Endothelial cell of umbilical vein (primary cell): ENCODE measurements around the gene DNM2. TPM values are rescaled to one million over a fixed set of nuclear protein-coding genes. Genes with fewer than 3 reads are reported as not detected.

ENCODE experiments used
- BruUV-seq: library from RNA; stranded (reverse); fragments of 400-500 nt; replicated peaks from 2 replicates; lab custom pipeline; 2021; lab: Mats Ljungman, UMichigan
- CTCF ChIA-PET: fragments of 300-600, 350-600 bp; sonication (Branson Sonifier 250); formaldehyde crosslinking; loops from one replicate; lab custom pipeline; 2021; ENCODE audit warnings: antibody characterized with exemption, inconsistent platforms; lab: Charles Lee
- POLR2A ChIA-PET: fragments of 300-600, 350-600 bp; sonication (Branson Sonifier 250); formaldehyde crosslinking; loops from one replicate; lab custom pipeline; 2021; ENCODE audit warnings: antibody characterized with exemption, inconsistent platforms; lab: Charles Lee
- DNase-seq: peaks from one replicate; pipeline ENCODE4 v3.0.0-alpha.2; 2011; ENCODE audit warnings: low read depth, low spot score
- FAIRE-seq: peaks from 2 replicates; lab custom pipeline; 2011; peaks lifted over from hg19 to GRCh38; lab: Jason Lieb, UNC
- H2AFZ ChIP-seq: 2 replicates; pipeline ENCODE4 v1.6.0; 2012; ENCODE audit warnings: low read depth, low read length, control low read depth, inconsistent platforms
- H3K27ac ChIP-seq: 2 replicates; pipeline ENCODE4 v1.5.1; 2011; ENCODE audit warnings: low read depth, mild to moderate bottlenecking, control low read depth, low read length, moderate library complexity; ENCODE audit not compliant: insufficient read depth
- H3K27me3 ChIP-seq, 2 experiments: 2 replicates each; pipeline versions ENCODE4 v1.6.0 to v1.6.1; 2011; ENCODE audit warnings: low read length in 2 of 2, mixed read lengths in 1 of 2; ENCODE audit not compliant: control insufficient read depth in 2 of 2, insufficient read depth in 2 of 2
- H3K36me3 ChIP-seq, 2 experiments: 2 replicates in 1 of 2; 3 replicates in 1 of 2; pipeline ENCODE4 v1.5.1; 2011; ENCODE audit warnings: low read length in 2 of 2, mild to moderate bottlenecking in 1 of 2, moderate library complexity in 1 of 2; ENCODE audit not compliant: control insufficient read depth in 2 of 2, insufficient read depth in 2 of 2; ENCODE audit errors: extremely low read depth in 1 of 2
- H3K4me1 ChIP-seq: 3 replicates; pipeline ENCODE4 v1.5.1; 2011; ENCODE audit warnings: mild to moderate bottlenecking, low read length; ENCODE audit not compliant: control insufficient read depth, insufficient read depth; ENCODE audit errors: extremely low read depth
- H3K4me2 ChIP-seq: 2 replicates; pipeline ENCODE4 v1.6.1; 2011; ENCODE audit warnings: low read length, control low read depth, mixed read lengths; ENCODE audit not compliant: insufficient read depth
- H3K4me3 ChIP-seq, 3 experiments: fragments of 200-600 bp in 1 of 3; sonication (generic), shearing (Covaris generic) in 1 of 3; replicated peaks in 1 of 3; 2 replicates each; pipeline ENCODE4 v1.5.1; 2011 to 2016; ENCODE audit warnings: control low read depth in 3 of 3, low read length in 3 of 3, mild to moderate bottlenecking in 2 of 3, inconsistent platforms in 1 of 3, low read depth in 1 of 3, moderate library complexity in 1 of 3; ENCODE audit not compliant: insufficient read depth in 1 of 3
- H3K79me2 ChIP-seq: 2 replicates; pipeline ENCODE4 v1.6.0; 2012; ENCODE audit warnings: low read length, inconsistent platforms; ENCODE audit not compliant: control insufficient read depth, insufficient read depth
- H3K9ac ChIP-seq: replicated peaks from 2 replicates; pipeline ENCODE3; 2011; ENCODE audit warnings: low read length, control low read depth; ENCODE audit not compliant: insufficient read depth; ENCODE audit errors: extremely low read depth
- H3K9me1 ChIP-seq: replicated peaks from 3 replicates; pipeline ENCODE4 v1.6.0; 2011; ENCODE audit warnings: mild to moderate bottlenecking, low read length; ENCODE audit not compliant: control insufficient read depth, insufficient read depth; ENCODE audit errors: extremely low read depth
- H3K9me3 ChIP-seq: replicated peaks from 2 replicates; pipeline ENCODE4 v1.5.1; 2012; ENCODE audit warnings: low read length, inconsistent platforms; ENCODE audit not compliant: control insufficient read depth, insufficient read depth
- H4K20me1 ChIP-seq: replicated peaks from 2 replicates; pipeline ENCODE3; 2011; ENCODE audit warnings: mild to moderate bottlenecking, low read length; ENCODE audit not compliant: control insufficient read depth, insufficient read depth; ENCODE audit errors: extremely low read depth
- EZH2 ChIP-seq: IDR thresholded peaks from 2 replicates; pipeline ENCODE4 v1.6.1; 2012; ENCODE audit warnings: borderline replicate concordance, low read depth, mild to moderate bottlenecking, moderate library complexity, low read length, inconsistent platforms; ENCODE audit not compliant: severe bottlenecking
- FOS ChIP-seq: IDR thresholded peaks from 2 replicates; pipeline ENCODE4 v1.6.1; 2011; ENCODE audit warnings: mild to moderate bottlenecking, low read length, moderate library complexity, borderline replicate concordance; ENCODE audit not compliant: insufficient read depth
- GATA2 ChIP-seq: IDR thresholded peaks from 2 replicates; pipeline ENCODE4 v1.7.0; 2011; ENCODE audit warnings: low read depth, mild to moderate bottlenecking, moderate library complexity, mixed read lengths, low read length; ENCODE audit not compliant: insufficient read length, insufficient read depth
- JUN ChIP-seq: IDR thresholded peaks from 2 replicates; pipeline ENCODE4 v1.6.1; 2011; ENCODE audit warnings: borderline replicate concordance, low read depth; ENCODE audit not compliant: insufficient read length, insufficient read depth
- MAX ChIP-seq: IDR thresholded peaks from 2 replicates; pipeline ENCODE4 v1.6.1; 2011; ENCODE audit not compliant: insufficient read depth, insufficient read length
- MYC ChIP-seq: IDR thresholded peaks from one replicate; pipeline ENCODE4 v1.6.1; 2011; ENCODE audit warnings: mild to moderate bottlenecking, low read depth, low read length
- POLR2A ChIP-seq: IDR thresholded peaks from 2 replicates; pipeline ENCODE4 v1.6.1; 2012; ENCODE audit warnings: low read depth, mild to moderate bottlenecking, control low read depth, low read length
- POLR2AphosphoS5 ChIP-seq: IDR thresholded peaks from 2 replicates; pipeline ENCODE4 v1.6.1; 2012; ENCODE audit warnings: low read depth, mild to moderate bottlenecking, control low read depth, low read length, moderate library complexity; ENCODE audit not compliant: insufficient read depth
- dilution Hi-C: fragments of 300-500 bp; cut with MboI; formaldehyde crosslinking; loops from one replicate; pipeline ENCODE4 v1.15.0; 2019; ENCODE audit warnings: low sequenced_read_pairs; ENCODE audit not compliant: extremely low pct_ligation_motif_present
- intact Hi-C: fragments of 100-400 bp; cut with micrococcal nuclease; formaldehyde crosslinking; loops from one replicate; pipeline ENCODE4 v1.10.0; 2022
- polyA plus RNA-seq, 4 experiments: library from polyadenylated mRNA; depleted of rRNA in 3 of 4; stranded (reverse) in 3 of 4; unstranded in 1 of 4; fragments of >200 nt; gene quantifications; 2 replicates each; pipeline versions ENCODE4 v1.2.1 to v1.2.3, GENCODE V29; 2011 to 2012; ENCODE audit warnings: missing spikeins in 1 of 4
- total RNA-seq: library from RNA; stranded (reverse); gene quantifications from 2 replicates; pipeline ENCODE4 v1.2.3, GENCODE V29; 2021
- TF ChIP-seq, protein P1 (sequence below), 2 donors: IDR thresholded peaks; 1 replicate in 1 of 2; 2 replicates in 1 of 2; pipeline ENCODE4 v1.5.1; 2011; ENCODE audit warnings: low read length in 2 of 2, mild to moderate bottlenecking in 2 of 2, moderate library complexity in 2 of 2, control low read depth in 1 of 2, inconsistent platforms in 1 of 2, low read depth in 1 of 2; ENCODE audit not compliant: insufficient read depth in 1 of 2; ENCODE audit errors: extremely low read depth in 1 of 2

Gene DNM2
- total and polyA plus RNA-seq, 2 donors (not counting 3 experiments of a cell fraction or from before 2014, with no cell fraction given), result 81.8 to 175 TPM

DNA sequence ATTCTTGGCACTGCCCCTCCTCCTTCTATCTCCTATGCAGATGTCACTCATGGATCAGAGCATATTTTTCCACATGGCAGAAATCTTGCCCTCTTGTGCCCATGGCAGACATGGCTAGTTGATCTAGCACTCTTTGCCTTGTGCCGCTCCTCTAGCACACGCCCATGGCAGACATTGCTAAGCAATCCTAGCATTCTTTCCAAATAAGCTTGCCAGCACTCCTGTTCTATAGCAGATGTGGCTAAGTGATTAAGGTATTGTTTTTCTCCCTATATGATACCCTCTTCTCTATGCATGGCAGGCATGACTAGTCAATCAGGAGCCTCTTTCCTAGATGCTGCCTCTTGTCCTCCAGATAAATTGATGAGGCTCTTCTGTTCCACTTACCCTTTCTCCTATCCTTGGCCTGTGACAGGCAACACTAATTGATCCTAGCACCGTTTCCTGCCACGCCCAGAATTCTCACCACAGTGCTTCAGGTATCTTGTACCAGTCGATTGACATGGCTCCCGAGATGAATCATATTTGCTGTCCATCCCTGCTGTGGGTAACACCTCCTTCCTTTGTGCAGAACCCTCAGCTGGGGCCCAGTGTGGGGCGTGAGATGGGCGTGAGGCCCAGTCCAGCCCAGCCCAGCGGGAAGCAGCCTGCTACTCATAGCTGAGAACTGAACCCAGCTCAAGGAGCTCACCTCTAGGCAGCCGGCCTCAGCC, 91.2 kb downstream of the DNM2 start:
- Histone ChIP-seq H3K9ac (no peak overlapping the region), H3K27ac (no peak overlapping the region)
- dilution Hi-C loops, result no loop called here

More for the DNA sequence above, 91.2 kb downstream of the DNM2 start:
- POLR2A ChIA-PET, result no interaction called here
- Histone ChIP-seq H3K4me3 (no peak overlapping the region), H2AFZ (no peak overlapping the region), H3K9me3 (no peaks in the 10 kb centered on the region), H3K4me1 (peaks cover 8% of the 10 kb centered on the region), H3K9me1 (no peaks in the 10 kb centered on the region), H3K4me2 (no peak overlapping the region), H4K20me1 (no peaks in the 10 kb centered on the region), H3K79me2 (no peaks in the 10 kb centered on the region), H3K27me3 (no peaks in the 10 kb centered on the region), H3K36me3 (peaks cover 0 to 24% of the 10 kb centered on the region in 2 experiments)
- no TSS peak for BruUV-seq
- TF ChIP-seq JUN (no peak), GATA2 (no peak), POLR2AphosphoS5 (no peak), MYC (no peak), MAX (no peak), EZH2 (no peak), POLR2A (no peak), FOS (no peak)
- TF ChIP-seq, protein P1, sequence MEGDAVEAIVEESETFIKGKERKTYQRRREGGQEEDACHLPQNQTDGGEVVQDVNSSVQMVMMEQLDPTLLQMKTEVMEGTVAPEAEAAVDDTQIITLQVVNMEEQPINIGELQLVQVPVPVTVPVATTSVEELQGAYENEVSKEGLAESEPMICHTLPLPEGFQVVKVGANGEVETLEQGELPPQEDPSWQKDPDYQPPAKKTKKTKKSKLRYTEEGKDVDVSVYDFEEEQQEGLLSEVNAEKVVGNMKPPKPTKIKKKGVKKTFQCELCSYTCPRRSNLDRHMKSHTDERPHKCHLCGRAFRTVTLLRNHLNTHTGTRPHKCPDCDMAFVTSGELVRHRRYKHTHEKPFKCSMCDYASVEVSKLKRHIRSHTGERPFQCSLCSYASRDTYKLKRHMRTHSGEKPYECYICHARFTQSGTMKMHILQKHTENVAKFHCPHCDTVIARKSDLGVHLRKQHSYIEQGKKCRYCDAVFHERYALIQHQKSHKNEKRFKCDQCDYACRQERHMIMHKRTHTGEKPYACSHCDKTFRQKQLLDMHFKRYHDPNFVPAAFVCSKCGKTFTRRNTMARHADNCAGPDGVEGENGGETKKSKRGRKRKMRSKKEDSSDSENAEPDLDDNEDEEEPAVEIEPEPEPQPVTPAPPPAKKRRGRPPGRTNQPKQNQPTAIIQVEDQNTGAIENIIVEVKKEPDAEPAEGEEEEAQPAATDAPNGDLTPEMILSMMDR (IDR thresholded peaks at IDR 0.05; ENCODE audit: extremely low read depth in 1 of 2, insufficient read depth in 1 of 2, low read depth in 1 of 2, low read length in 2 of 2), result no peak
- intact Hi-C loops, result no loop called here
- FAIRE-seq (no peak), DNase-seq (no peak)
- CTCF ChIA-PET, result interaction anchor here (1.0 kb wide), 1 partner anchor 55 kb away, joined by 3 read pairs; no protein-coding TSS in a partner anchor
